Activated CD4-positive, alpha-beta T cell treated with anti-CD3 and anti-CD28 coated beads for 24 hours (primary cell): Measurements from ENCODE around the gene RAD17.
"Not testable (repeated sequence)": the region's sequence is repeated elsewhere in the genome, so short reads cannot be mapped to it uniquely, and the experiment has no call there.

ENCODE experiments used
- DNase-seq, 2 donors: peaks; one replicate each; pipeline ENCODE4 v3.0.0-alpha.2; 2020; ENCODE audit warnings: low read depth in 2 of 2

The RAD17 gene, protein sequence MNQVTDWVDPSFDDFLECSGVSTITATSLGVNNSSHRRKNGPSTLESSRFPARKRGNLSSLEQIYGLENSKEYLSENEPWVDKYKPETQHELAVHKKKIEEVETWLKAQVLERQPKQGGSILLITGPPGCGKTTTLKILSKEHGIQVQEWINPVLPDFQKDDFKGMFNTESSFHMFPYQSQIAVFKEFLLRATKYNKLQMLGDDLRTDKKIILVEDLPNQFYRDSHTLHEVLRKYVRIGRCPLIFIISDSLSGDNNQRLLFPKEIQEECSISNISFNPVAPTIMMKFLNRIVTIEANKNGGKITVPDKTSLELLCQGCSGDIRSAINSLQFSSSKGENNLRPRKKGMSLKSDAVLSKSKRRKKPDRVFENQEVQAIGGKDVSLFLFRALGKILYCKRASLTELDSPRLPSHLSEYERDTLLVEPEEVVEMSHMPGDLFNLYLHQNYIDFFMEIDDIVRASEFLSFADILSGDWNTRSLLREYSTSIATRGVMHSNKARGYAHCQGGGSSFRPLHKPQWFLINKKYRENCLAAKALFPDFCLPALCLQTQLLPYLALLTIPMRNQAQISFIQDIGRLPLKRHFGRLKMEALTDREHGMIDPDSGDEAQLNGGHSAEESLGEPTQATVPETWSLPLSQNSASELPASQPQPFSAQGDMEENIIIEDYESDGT

DNA sequence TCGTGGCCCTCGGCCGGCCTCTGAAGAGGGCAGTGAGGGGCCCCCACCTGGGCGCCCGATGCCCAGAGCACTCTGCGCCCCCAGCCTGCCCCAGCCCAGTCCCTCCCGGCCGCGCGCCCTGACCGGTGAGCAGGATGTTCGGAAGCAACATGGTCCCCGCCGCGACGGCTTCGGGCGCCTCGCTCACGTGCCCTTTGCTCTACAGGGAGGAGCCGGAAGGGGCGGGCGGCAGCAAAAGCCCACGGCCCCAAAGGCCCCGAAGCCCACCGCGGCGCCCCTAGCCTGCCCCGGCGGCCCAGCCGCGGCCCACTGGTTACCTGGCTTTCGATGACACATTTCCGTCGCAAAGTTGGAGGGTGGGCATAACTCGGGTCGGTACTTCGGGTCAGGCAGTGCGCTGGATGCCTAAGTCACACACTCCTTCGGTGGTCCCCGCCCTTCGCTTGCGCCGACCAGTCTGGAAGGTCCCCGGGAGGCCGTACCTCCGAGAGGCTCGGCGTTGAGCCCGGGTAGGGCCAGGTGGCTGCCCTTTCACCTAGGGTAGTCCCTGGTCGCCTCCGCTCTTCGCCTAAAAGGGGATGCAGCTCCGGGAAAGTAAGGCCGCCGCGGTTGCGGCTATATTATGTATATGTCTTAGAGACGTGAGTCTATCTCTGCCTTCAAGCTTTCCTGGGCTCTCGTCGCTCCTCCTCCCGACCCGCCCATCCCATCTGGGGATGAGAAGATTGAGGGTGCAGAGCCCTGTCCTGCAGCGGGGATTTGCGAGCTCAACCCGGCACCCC lies at the start of gene RAD17, which contains the start of the genes AK6 and TAF9:
Gene RAD17, plus strand, starts transcription at position 479 of the 782 bp plus-strand sequence. CDS start 2,391 bp downstream, outside the sequence.
Gene AK6, minus strand, starts transcription at position 181 of the 782 bp plus-strand sequence. Its CDS starts 30 bp downstream, at position 151.
Gene TAF9, minus strand, starts transcription at position 181 of the 782 bp plus-strand sequence. CDS start 3,783 bp downstream, outside the sequence.
- DNase-seq = peak; percentile 82 to 83

DNA sequence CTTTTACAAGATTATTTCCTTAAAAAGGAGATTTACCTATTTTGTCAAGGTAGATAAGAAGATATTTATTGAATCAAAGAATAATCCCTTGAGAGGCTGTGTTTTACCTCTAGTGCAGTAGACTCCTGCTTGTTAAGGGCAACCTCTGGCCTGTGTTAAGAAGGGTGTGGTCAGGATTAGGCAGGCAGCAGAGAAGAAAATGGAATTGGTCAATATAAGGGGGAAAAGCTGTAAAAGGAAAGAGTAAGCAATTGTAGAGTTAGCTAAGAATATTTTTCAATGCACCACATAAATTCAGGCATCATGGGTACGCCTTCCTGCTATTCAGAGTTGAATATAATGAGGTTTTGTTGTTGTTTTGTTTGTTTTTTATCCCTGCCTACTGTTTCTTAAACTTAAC lies 43.3 kb upstream of the RAD17 start:
- no peak for DNase-seq

DNA sequence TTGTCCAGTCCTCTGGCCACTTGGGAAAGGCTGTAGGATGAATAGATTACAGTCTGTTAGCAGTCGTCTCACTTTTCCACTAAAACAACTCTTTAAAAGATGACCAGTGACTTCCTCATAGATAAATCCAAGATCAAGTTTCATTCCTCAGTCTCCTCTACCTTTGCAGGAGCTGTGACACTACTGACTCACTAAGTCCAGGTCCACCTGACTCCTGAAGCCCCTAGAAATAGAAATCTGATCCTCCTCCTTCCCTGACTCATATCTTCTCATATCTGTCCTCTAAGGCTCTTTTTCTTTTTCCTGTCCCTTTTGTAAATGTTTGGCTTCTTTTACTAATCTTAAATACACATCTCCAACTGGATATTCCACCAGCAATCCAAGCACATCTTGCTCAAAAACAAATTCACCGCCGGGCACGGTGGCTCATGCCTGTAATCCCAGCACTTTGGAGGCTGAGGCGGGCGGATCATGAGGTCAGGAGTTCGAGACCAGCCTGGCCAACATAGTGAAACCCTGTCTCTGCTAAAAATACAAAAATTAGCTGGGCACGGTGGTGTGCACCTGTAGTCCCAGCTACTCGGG lies 39.6 kb upstream of the RAD17 start:
- DNase-seq = no peak

DNA sequence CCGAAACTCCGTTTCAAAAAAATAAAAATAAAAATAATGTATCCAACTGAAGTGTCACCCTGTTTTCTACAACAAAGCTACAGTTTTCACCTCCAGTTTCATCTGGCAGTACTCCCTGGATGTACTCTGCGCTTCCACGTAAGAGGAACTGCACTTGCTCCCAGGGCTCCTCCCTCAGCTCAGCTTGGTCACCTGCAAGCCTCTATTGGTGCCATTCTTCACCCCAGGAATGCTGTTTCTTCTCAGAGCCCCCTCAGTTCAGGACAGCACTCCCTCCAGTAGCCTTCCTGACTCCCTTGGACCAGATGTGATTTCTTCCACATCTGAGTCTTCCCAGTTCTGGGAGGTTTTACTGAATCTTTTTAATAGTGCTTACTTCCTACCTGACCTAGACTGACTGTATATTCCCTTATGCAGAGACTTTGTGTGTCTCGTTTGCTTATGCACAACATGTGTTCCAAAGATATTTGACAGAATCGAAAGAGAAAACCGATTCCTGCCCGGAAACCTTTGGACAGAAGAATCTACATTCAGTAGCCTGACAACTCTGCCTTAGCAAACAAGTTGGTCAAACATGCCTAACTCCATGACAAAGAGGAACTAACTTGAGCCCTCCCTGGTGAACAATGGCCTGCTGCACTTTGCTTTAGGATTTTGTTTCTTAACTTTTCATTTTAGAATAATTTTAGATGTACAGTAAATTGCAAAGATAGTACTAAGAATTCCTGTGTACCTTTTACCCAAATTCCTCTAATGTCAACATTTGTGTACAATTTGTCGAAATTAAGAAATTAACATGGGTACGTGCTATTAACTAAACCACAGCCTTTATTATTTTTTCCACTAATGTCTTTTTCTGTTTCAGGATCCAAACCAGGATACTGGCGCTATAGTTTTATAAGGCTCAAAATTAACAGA lies 37.8 kb upstream of the RAD17 start:
- no peak for DNase-seq

DNA sequence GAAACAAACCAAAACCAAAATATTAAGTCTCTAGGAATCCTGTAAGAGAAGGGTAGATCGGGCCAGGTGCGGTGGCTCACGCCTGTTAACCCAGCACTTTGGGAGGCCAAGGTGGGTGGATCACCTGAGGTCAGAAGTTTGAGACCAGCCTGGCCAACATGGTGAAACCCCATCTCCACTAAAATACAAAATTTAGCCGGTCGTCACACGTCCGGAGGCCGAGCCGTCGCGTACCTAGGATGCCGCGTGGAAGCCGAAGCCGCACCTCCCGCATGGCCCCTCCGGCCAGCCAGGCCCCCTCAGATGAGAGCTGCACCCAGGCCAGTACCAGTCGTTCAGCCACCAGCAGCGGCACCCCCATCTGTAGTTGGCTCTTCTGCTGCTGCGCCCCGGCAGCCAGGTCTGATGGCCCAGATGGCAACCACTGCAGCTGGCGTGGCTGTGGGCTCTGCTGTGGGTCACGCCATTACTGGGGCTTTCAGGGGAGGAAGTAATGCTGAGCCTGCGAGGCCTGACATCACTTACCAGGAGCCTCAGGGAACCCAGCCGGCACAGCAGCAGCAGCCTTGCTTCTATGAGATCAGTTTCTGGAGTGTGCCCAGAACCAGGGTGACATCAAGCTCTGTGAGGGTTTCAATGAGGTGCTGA lies 35.8 kb upstream of the RAD17 start:
- not testable (repeated sequence) for DNase-seq

DNA sequence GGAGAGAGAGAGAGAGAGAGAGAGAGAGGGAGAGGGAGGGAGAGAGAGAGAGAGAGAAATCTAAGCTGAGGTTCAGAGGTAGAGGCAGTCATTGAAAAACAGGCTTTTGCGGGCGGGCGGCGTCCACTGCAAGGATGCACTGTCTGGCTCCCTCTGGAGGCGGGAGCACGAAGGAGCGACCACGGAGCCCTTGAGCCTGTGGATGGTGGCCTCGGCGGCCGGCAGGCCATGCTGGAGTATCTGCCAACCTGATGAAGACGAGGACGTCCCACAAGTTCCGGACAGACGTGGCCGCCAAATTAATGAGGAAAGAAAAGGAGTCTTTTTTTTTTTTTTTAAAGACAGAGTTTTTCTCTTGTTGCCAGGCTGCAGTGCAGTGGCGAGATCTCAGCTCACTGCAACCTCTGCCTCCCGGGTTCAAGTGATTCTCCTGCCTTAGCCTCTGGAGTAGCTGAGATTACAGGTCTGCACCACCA lies 34.8 kb upstream of the RAD17 start:
- DNase-seq = peak; percentile 54 to 68

DNA sequence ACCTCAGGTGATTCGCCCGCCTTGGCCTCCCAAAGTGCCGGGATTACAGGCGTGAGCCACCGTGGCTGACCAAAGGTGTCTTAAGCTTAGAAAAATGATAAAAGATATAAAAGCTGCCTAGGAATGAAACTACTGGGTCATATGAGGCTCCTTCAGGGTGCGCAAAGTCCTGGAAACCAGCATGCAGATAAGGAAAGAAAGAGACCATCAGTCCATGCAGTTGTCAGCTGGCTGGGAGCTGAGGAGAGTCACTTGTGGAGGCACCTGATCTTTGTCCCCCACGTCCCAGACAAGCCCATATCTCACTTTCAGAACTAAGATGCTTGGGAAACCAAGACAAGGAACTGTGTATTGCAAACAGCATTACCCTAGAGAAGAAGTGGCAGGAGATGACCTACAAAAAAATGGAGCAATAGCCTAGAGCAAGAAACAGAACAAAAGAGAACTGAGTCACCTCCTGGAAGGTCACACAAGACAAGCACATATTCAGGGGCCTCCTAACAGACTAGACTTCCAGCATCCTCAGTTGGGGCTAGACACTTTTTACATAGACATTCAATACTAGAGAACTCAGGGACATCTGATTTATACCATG lies 34.2 kb upstream of the RAD17 start:
- DNase-seq = no peak

DNA sequence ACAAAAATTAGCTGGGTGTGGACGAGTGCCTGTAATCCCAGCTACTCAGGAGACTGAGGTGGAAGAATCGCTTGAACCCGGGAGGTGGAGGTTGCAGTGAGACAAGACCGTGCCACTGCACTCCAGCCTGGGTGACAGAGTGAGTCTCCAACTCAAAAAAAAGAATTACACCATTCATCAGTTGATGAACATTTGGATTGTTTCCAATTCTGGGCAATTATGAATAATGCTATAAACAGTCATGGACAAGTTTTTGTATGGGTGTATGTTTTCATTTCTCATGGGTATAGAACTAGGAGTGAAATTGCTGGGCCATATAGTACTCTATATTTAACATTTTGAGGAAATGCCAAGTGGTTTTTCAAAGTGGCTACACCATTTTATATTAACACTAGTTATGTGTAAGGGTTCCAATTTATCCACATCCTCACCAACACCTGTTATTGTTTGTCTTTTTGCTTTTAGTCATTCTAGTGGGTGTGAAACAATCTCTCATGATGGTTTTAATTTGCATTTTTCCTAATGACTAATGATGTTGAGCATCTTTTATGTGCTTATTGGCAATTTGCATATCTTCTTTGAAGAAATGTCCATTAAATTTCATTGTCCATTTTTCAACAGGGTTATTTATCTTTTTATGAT lies 28.0 kb upstream of the RAD17 start:
- no peak for DNase-seq

DNA sequence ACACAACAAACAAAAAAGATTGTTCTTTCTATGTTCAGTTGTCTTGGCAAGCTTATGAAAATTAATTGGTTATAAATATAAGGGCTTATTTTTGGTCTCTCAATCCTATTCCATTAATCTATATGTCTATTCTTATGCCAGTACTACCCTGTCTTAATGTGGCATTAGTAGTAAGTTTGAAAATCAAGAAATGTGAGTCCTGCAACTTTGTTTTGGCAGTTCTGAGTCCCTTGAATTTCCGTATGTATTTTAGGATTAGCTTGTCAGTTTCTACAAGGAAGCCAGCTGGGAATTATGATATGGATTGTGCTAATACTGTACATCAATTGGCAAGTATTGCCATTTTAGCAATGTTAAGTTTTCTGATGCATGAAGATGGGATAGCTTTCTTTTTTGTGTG lies 26.5 kb upstream of the RAD17 start:
- DNase-seq = no peak

DNA sequence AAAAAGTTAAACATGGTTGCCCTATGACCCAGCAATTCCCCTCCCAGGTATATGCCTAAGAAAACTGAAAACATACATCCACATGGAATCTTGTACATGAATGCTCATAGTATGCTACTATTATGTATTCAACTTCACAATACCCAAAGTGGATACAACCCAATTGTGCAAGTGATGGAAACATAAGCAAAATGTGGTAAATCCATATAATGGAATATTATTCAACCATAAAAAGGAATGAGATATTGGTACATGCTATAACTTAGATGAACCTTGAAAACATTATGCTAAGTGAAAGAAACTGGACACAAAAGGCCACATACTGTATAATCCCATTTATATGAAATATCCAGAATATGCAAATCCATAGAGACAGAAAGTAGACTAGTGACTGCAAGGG lies 19.0 kb upstream of the RAD17 start:
- no peak for DNase-seq

DNA sequence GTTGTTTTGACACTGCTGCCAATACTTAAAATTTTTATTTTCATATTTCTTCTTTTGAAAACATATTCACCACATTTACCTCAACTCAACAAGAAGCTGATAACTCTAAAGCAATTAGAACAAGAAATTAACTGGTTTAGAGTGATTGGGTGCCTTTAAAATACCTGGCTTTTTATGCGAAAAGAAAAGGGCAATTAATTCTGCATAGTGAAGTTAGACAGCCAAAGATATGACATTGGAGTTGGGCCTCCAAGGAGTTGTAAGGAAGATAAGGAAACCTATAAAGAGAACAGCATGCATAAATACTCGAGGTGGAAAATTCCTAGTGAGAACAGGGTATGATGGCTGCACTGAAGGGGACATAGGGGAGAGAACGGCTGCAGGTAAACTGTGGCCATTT lies 9.9 kb upstream of the RAD17 start:
- no peak for DNase-seq

DNA sequence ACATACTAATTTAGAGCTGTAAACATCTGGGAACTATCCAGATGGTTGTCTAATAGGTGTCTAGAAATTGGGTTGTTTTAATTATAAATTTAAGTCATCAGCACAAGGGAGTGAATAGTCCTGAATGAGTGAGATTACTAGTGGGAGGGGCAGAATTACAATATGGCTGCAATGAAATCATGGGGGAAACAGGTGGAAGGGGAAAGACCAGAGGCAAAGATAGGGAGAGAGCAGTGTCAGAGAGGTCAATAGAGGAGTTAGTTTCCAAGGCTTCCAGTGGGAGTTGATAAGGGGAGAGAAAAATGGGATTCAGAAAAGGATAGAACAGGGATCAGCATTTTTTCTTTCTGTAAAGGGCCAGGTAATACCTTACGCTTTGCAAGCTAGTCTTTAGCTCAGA lies 9.2 kb upstream of the RAD17 start:
- no peak for DNase-seq

DNA sequence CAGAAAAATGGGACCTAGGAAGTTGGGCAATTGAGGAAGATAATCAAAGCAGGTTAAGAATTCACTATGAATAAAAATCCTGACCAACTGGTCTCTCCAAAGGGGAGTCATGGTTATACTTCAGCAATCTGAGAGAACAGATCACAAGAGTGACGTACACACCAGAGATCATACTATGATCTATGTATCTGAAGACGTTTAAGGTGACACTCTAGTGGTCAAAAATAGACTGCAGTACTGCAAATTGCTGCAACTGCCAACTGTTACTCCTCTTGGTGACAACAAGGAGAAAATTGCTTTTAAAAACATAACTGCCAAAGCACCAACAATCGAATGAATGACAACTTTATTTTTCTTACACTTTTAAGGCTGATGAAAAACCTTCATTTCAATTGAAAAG lies 5.2 kb upstream of the RAD17 start:
- DNase-seq = no peak

DNA sequence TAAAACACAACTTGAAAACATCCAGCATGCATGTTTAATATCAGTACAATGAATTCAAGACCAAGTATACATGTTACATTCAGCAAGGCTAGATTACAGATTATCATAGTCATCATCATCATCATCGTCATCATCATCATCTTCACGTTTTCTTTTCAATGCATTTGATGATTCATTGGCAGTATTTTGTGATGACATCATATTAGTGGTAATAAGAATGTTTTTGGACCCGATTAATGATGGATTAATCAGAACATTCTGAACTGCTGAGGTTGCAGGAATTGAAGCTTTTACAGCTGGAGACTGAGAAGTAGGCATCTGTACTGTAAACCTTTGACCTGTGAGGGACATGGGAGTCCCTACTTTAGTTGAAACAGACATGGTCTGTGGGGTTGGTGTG lies 4.8 kb upstream of the RAD17 start:
- no peak for DNase-seq

DNA sequence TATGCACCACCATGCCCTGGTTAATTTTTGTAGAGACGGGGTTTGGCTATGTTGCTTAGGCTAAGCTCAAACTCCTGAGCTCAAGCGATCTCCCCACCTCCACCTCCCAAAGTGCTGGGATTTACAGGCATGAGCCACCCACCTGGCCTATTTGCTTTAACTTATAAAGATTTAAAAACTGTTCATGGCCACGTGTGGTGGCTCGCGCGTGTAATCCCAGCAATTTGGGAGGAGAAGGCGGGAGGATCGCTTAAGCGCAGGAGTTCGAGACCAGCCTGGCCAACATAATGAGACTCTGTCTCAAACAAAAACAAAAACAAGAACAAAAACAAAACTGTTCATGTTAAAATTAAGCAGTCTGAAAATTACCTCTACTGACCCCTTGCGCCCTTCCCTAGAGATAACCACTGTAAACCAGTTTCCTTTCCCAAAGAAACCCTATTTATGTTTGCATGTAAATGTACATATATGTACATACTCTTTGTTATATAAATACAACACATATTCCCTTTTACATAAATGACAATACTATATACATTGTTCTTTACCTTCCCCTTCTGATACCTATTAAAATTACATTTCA lies 1.8 kb upstream of the RAD17 start:
- DNase-seq = no peak

DNA sequence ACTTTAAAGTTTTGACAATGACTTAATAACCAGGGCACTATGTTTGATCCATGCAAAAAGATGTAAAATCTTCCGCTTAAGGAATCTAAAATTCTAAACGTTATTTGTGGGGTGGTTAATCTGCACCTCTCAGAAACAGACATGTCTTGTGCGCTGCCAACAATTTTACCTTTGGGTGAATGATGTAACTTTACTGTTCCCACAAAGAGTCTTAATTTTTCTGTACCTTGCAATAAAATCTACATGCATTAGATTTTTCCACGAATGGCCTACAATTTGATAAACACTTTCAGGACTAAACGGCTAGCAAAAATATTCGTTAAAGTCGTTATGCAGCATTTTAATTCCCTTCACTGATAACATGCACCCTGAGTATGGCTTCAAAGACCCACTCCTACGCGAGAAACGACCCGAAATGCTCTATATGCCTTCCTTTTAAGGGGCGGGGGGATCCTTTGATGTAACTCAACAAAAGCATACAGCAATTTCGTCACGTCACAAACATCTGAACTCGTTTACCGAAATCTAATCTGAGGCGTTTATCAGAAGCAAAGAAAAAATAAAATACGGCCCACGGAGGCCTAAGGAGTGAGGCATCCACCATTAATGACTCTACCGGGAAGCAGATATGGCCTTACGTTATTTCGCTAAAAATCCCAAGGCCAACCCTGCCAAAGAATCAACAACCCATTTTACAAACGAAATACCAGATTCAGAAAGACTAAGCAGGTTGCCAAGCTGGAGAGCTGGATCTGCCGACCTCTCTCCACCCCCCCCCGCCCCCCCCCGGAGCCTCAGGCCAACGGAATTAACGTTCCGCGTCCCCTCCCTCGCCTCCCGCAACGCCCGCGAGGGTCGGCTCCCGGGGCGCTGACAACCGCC lies 919 bp upstream of the RAD17 start:
- DNase-seq = peak in 1 of 2 donors; percentile 7

DNA sequence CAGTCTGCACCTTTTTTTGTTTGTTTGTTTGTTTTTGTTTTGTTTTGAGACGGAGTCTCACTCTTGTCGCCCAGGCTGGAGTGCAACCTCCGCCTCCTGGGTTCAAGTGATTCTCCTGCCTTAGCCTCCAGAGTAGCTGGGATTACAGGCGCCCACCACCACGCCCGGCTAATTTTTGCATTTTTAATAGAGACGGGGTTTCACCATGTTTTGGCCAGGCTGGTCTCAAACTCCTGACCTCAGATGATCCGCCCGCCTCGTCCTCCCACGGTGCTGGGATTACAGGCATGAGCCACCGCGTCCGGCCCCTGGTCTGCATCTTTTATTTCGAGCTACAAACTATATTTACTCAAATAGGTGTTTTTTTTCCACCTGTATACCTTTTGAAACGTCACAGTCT lies 717 bp downstream of the RAD17 start:
- not testable (repeated sequence) for DNase-seq

DNA sequence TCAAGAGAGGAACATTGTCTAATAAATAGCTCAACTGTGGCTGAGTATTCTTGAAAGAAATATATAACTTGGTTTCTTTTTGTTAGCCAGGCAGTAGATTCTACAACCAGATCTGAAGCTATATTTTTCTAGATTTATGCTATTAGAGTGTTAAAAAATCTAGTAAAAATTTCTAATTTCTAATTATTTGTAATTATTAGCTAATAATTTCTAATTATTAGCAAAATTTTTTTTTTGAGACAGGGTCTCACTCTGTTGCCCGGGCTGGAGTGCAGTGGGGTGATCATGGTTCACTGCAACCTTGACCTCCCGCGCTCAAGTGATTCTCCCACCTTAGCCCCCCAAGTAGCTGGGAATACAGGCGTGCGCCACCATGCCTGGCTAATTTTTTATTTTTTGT lies 2.8 kb downstream of the RAD17 start:
- no peak for DNase-seq
